ENCODE data around the gene HBE1. TPM values are rescaled to one million over a fixed set of nuclear protein-coding genes. Genes with fewer than 3 reads are reported as not detected.

Gene HBE1
- total RNA-seq, 1 experiment from 2014 or later = not detected

GRCh38 chr11:5228124-5228523 is 41.6 kb downstream of the HBE1 start:
- H4K20me1 ChIP-seq (ENCODE audit: control insufficient read depth, insufficient read depth, insufficient read length) = no peaks in the 10 kb centered on the region
- H2BK20ac ChIP-seq (ENCODE audit: low read depth, low read length, poor library complexity, severe bottlenecking) = no peak overlapping the region
- no peaks in the 10 kb centered on the region for H3K23me2 ChIP-seq (ENCODE audit: insufficient read length, low read depth, low read length, poor library complexity, severe bottlenecking)
- no peak overlapping the region for H4K5ac ChIP-seq (ENCODE audit: insufficient read length, low read depth, low read length)
- H3K23ac ChIP-seq (ENCODE audit: insufficient read length, low read depth, low read length) = no peak overlapping the region
- Mint-ChIP-seq H3K27me3 (ENCODE audit: low read depth) (no peaks in the 10 kb centered on the region), H3K9me3 (no peaks in the 10 kb centered on the region), H3K4me3 (no peak overlapping the region), H3K36me3 (ENCODE audit: insufficient read depth in 1 of 3, low read depth in 3 of 3) (no peaks in the 10 kb centered on the region), H3K4me1 (no peaks in the 10 kb centered on the region), H3K27ac (no peak overlapping the region)
- H3K18ac ChIP-seq (ENCODE audit: insufficient read length, low read depth, low read length) = no peak overlapping the region
- no peak overlapping the region for H3K14ac ChIP-seq (ENCODE audit: insufficient read depth, low read length)
- H2BK5ac ChIP-seq (ENCODE audit: insufficient read length, low read length) = no peak overlapping the region
- no peak overlapping the region for H3K9ac ChIP-seq (ENCODE audit: extremely low read depth, insufficient read length, low read length)
- no peaks in the 10 kb centered on the region for H3K79me2 ChIP-seq (ENCODE audit: insufficient read depth, low read length)
- no peaks in the 10 kb centered on the region for H3K27me3 ChIP-seq (ENCODE audit: insufficient read depth, low read length)
- H3K4me2 ChIP-seq (ENCODE audit: insufficient read depth, insufficient read length, low read length) = no peak overlapping the region
- no peaks in the 10 kb centered on the region for H3K79me1 ChIP-seq (ENCODE audit: insufficient read depth, low read depth, low read length, poor library complexity, severe bottlenecking)
- 100% methylated on average over 2 of the region's 5 CpGs for WGBS (ENCODE audit: extremely low coverage, insufficient read length, low lambda C conversion rate)
- H3K4me1 ChIP-seq (ENCODE audit: insufficient read depth, low read length) = no peaks in the 10 kb centered on the region
- H2BK120ac ChIP-seq (ENCODE audit: low read depth, low read length, poor library complexity, severe bottlenecking) = no peak overlapping the region
- no peak overlapping the region for H3K27ac ChIP-seq (ENCODE audit: insufficient read length, low read depth, low read length)
- H3K4ac ChIP-seq (ENCODE audit: low read depth, low read length) = no peak overlapping the region
- no peak overlapping the region for H2BK15ac ChIP-seq (ENCODE audit: low read depth, low read length)
- H3T11ph ChIP-seq (ENCODE audit: low read length) = no peak overlapping the region
- no peak overlapping the region for H4K91ac ChIP-seq (ENCODE audit: insufficient read length, low read depth, low read length)
- no peak overlapping the region for H2AK5ac ChIP-seq (ENCODE audit: insufficient read length, low read length)
- no peak overlapping the region for H3K56ac ChIP-seq (ENCODE audit: insufficient read length, low read depth, low read length)
- TF ChIP-seq CTCF (conservative IDR thresholded peaks at IDR 0.05) = no peak
- no peak overlapping the region for H4K8ac ChIP-seq (replicated peaks; ENCODE audit: insufficient read length, low read depth, low read length)
- H2AFZ ChIP-seq (ENCODE audit: low read length) = no peak overlapping the region
- H2BK12ac ChIP-seq (ENCODE audit: insufficient read length, low read depth, low read length) = no peak overlapping the region
- no peaks in the 10 kb centered on the region for H3K9me3 ChIP-seq (ENCODE audit: control insufficient read depth, low read depth, low read length)
- no peak for DNase-seq

All from H9 (cell line).